Endothelial cell of umbilical vein (primary cell): ENCODE data around the gene INPP5J. TPM values are rescaled to one million over a fixed set of nuclear protein-coding genes. Genes with fewer than 3 reads are reported as not detected.

Experiments used
- BruUV-seq: library from RNA; stranded (reverse); fragments of 400-500 nt; replicated peaks from 2 replicates; lab custom pipeline; 2021; lab: Mats Ljungman, UMichigan
- CTCF ChIA-PET: fragments of 300-600, 350-600 bp; sonication (Branson Sonifier 250); formaldehyde crosslinking; loops from one replicate; lab custom pipeline; 2021; ENCODE audit warnings: antibody characterized with exemption, inconsistent platforms; lab: Charles Lee
- POLR2A ChIA-PET: fragments of 300-600, 350-600 bp; sonication (Branson Sonifier 250); formaldehyde crosslinking; loops from one replicate; lab custom pipeline; 2021; ENCODE audit warnings: antibody characterized with exemption, inconsistent platforms; lab: Charles Lee
- DNase-seq: peaks from one replicate; pipeline ENCODE4 v3.0.0-alpha.2; 2011; ENCODE audit warnings: low read depth, low spot score
- FAIRE-seq: peaks from 2 replicates; lab custom pipeline; 2011; peaks lifted over from hg19 to GRCh38; lab: Jason Lieb, UNC
- H2AFZ ChIP-seq: 2 replicates; pipeline ENCODE4 v1.6.0; 2012; ENCODE audit warnings: low read depth, low read length, control low read depth, inconsistent platforms
- H3K27ac ChIP-seq: 2 replicates; pipeline ENCODE4 v1.5.1; 2011; ENCODE audit warnings: low read depth, mild to moderate bottlenecking, control low read depth, low read length, moderate library complexity; ENCODE audit not compliant: insufficient read depth
- H3K27me3 ChIP-seq, 2 experiments: 2 replicates each; pipeline versions ENCODE4 v1.6.0 to v1.6.1; 2011; ENCODE audit warnings: low read length in 2 of 2, mixed read lengths in 1 of 2; ENCODE audit not compliant: control insufficient read depth in 2 of 2, insufficient read depth in 2 of 2
- H3K36me3 ChIP-seq, 2 experiments: 2 replicates in 1 of 2; 3 replicates in 1 of 2; pipeline ENCODE4 v1.5.1; 2011; ENCODE audit warnings: low read length in 2 of 2, mild to moderate bottlenecking in 1 of 2, moderate library complexity in 1 of 2; ENCODE audit not compliant: control insufficient read depth in 2 of 2, insufficient read depth in 2 of 2; ENCODE audit errors: extremely low read depth in 1 of 2
- H3K4me1 ChIP-seq: 3 replicates; pipeline ENCODE4 v1.5.1; 2011; ENCODE audit warnings: mild to moderate bottlenecking, low read length; ENCODE audit not compliant: control insufficient read depth, insufficient read depth; ENCODE audit errors: extremely low read depth
- H3K4me2 ChIP-seq: 2 replicates; pipeline ENCODE4 v1.6.1; 2011; ENCODE audit warnings: low read length, control low read depth, mixed read lengths; ENCODE audit not compliant: insufficient read depth
- H3K4me3 ChIP-seq, 3 experiments: fragments of 200-600 bp in 1 of 3; sonication (generic), shearing (Covaris generic) in 1 of 3; replicated peaks in 1 of 3; 2 replicates each; pipeline ENCODE4 v1.5.1; 2011 to 2016; ENCODE audit warnings: control low read depth in 3 of 3, low read length in 3 of 3, mild to moderate bottlenecking in 2 of 3, inconsistent platforms in 1 of 3, low read depth in 1 of 3, moderate library complexity in 1 of 3; ENCODE audit not compliant: insufficient read depth in 1 of 3
- H3K79me2 ChIP-seq: 2 replicates; pipeline ENCODE4 v1.6.0; 2012; ENCODE audit warnings: low read length, inconsistent platforms; ENCODE audit not compliant: control insufficient read depth, insufficient read depth
- H3K9ac ChIP-seq: replicated peaks from 2 replicates; pipeline ENCODE3; 2011; ENCODE audit warnings: low read length, control low read depth; ENCODE audit not compliant: insufficient read depth; ENCODE audit errors: extremely low read depth
- H3K9me1 ChIP-seq: replicated peaks from 3 replicates; pipeline ENCODE4 v1.6.0; 2011; ENCODE audit warnings: mild to moderate bottlenecking, low read length; ENCODE audit not compliant: control insufficient read depth, insufficient read depth; ENCODE audit errors: extremely low read depth
- H3K9me3 ChIP-seq: replicated peaks from 2 replicates; pipeline ENCODE4 v1.5.1; 2012; ENCODE audit warnings: low read length, inconsistent platforms; ENCODE audit not compliant: control insufficient read depth, insufficient read depth
- H4K20me1 ChIP-seq: replicated peaks from 2 replicates; pipeline ENCODE3; 2011; ENCODE audit warnings: mild to moderate bottlenecking, low read length; ENCODE audit not compliant: control insufficient read depth, insufficient read depth; ENCODE audit errors: extremely low read depth
- CTCF ChIP-seq, 2 donors: IDR thresholded peaks; 1 replicate in 1 of 2; 2 replicates in 1 of 2; pipeline ENCODE4 v1.5.1; 2011; ENCODE audit warnings: low read length in 2 of 2, mild to moderate bottlenecking in 2 of 2, moderate library complexity in 2 of 2, control low read depth in 1 of 2, inconsistent platforms in 1 of 2, low read depth in 1 of 2; ENCODE audit not compliant: insufficient read depth in 1 of 2; ENCODE audit errors: extremely low read depth in 1 of 2
- EZH2 ChIP-seq: IDR thresholded peaks from 2 replicates; pipeline ENCODE4 v1.6.1; 2012; ENCODE audit warnings: borderline replicate concordance, low read depth, mild to moderate bottlenecking, moderate library complexity, low read length, inconsistent platforms; ENCODE audit not compliant: severe bottlenecking
- FOS ChIP-seq: IDR thresholded peaks from 2 replicates; pipeline ENCODE4 v1.6.1; 2011; ENCODE audit warnings: mild to moderate bottlenecking, low read length, moderate library complexity, borderline replicate concordance; ENCODE audit not compliant: insufficient read depth
- GATA2 ChIP-seq: IDR thresholded peaks from 2 replicates; pipeline ENCODE4 v1.7.0; 2011; ENCODE audit warnings: low read depth, mild to moderate bottlenecking, moderate library complexity, mixed read lengths, low read length; ENCODE audit not compliant: insufficient read length, insufficient read depth
- dilution Hi-C: fragments of 300-500 bp; cut with MboI; formaldehyde crosslinking; loops from one replicate; pipeline ENCODE4 v1.15.0; 2019; ENCODE audit warnings: low sequenced_read_pairs; ENCODE audit not compliant: extremely low pct_ligation_motif_present
- intact Hi-C: fragments of 100-400 bp; cut with micrococcal nuclease; formaldehyde crosslinking; loops from one replicate; pipeline ENCODE4 v1.10.0; 2022
- polyA plus RNA-seq, 4 experiments: library from polyadenylated mRNA; depleted of rRNA in 3 of 4; stranded (reverse) in 3 of 4; unstranded in 1 of 4; fragments of >200 nt; gene quantifications; 2 replicates each; pipeline versions ENCODE4 v1.2.1 to v1.2.3, GENCODE V29; 2011 to 2012; ENCODE audit warnings: missing spikeins in 1 of 4
- total RNA-seq: library from RNA; stranded (reverse); gene quantifications from 2 replicates; pipeline ENCODE4 v1.2.3, GENCODE V29; 2021

The INPP5J gene
- total and polyA plus RNA-seq, 2 donors (not counting 3 experiments of a cell fraction or from before 2014, with no cell fraction given): 0.43 to 0.49 TPM

GRCh38 chr22:31148953-31149627, 26.3 kb downstream of the INPP5J start:
- peak overlapping the region; percentile 40 for H3K9ac ChIP-seq
- H3K4me3 ChIP-seq: no peak overlapping the region
- no peaks in the 10 kb centered on the region for H3K9me1 ChIP-seq
- H3K36me3 ChIP-seq: no peaks in the 10 kb centered on the region
- H3K79me2 ChIP-seq: no peaks in the 10 kb centered on the region
- intact Hi-C loops: loop anchor here (1.0 to 5.0 kb wide), 7 partner anchors 42 to 386 kb away; partner anchors contain the start of genes MORC2, SELENOM and TUG1
- BruUV-seq: no TSS peak
- no peaks in the 10 kb centered on the region for H3K9me3 ChIP-seq
- TF ChIP-seq CTCF (IDR thresholded peaks at IDR 0.05; ENCODE audit: extremely low read depth in 1 of 2, insufficient read depth in 1 of 2, low read depth in 1 of 2, low read length in 2 of 2) (peak; percentile 97 to 99), GATA2 (no peak)
- FAIRE-seq: peak; percentile 96
- H2AFZ ChIP-seq: peak overlapping the region; percentile 73
- peak; percentile 84 for DNase-seq
- dilution Hi-C loops: no loop called here
- peak overlapping the region; percentile 57 for H3K4me2 ChIP-seq
- ChIA-PET POLR2A (interaction anchor here (1.3 kb wide), 1 partner anchor 9 kb away, joined by 5 read pairs; the partner anchor contains the start of gene PLA2G3), CTCF (interaction anchor here (0.7 to 17.9 kb wide), 32 partner anchors 8 to 386 kb away, joined by 3 to 231 read pairs (median 6); partner anchors contain the start of genes LIMK2, MORC2, PLA2G3 and RNF185)
- peak overlapping the region; percentile 62 for H3K27ac ChIP-seq
- H3K27me3 ChIP-seq: no peaks in the 10 kb centered on the region
- no peaks in the 10 kb centered on the region for H4K20me1 ChIP-seq
- H3K4me1 ChIP-seq: peaks cover 8% of the 10 kb centered on the region

DNA sequence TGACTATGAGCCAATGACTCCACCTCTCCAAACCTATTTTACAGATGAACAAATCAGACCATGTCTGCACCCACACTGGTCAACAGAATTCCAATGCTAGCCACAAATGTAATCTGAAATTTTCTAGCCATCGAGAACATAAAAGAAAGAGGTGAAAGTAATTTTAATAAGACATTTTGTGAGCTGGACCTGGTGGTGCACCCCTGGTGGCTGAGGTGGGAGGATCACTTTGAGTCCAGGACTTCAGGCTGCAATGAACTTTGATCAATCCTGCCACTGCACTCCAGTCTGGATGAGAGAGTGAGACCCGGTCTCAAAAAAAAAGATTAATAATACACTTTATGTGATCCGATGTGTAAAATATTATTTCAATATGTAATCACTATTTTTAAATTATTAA, 27.8 kb downstream of the INPP5J start:
- H3K36me3 ChIP-seq: no peaks in the 10 kb centered on the region
- H2AFZ ChIP-seq: no peak overlapping the region
- DNase-seq (no peak), FAIRE-seq (no peak)
- no peak overlapping the region for H3K9ac ChIP-seq
- H3K9me1 ChIP-seq: no peaks in the 10 kb centered on the region
- intact Hi-C loops (no loop called here), dilution Hi-C loops (no loop called here)
- H3K4me3 ChIP-seq: no peak overlapping the region
- H4K20me1 ChIP-seq: no peaks in the 10 kb centered on the region
- H3K4me1 ChIP-seq: peaks cover 16% of the 10 kb centered on the region
- H3K9me3 ChIP-seq: no peaks in the 10 kb centered on the region
- H3K27ac ChIP-seq: no peak overlapping the region
- no peak overlapping the region for H3K4me2 ChIP-seq
- BruUV-seq: no TSS peak
- no peaks in the 10 kb centered on the region for H3K79me2 ChIP-seq
- H3K27me3 ChIP-seq: no peaks in the 10 kb centered on the region
- POLR2A ChIA-PET: no interaction called here
- TF ChIP-seq CTCF (IDR thresholded peaks at IDR 0.05; ENCODE audit: extremely low read depth in 1 of 2, insufficient read depth in 1 of 2, low read depth in 1 of 2, low read length in 2 of 2) (peak; percentile 21 to 39), EZH2 (no peak), FOS (no peak)
- CTCF ChIA-PET: interaction anchor here (0.7 to 17.9 kb wide), 10 partner anchors 10 to 204 kb away, joined by 3 to 231 read pairs (median 6); partner anchors contain the start of genes LIMK2, PLA2G3, RNF185 and SELENOM
